Measurements from ENCODE around the gene HSD17B14. TPM values are rescaled to one million over a fixed set of nuclear protein-coding genes. Genes with fewer than 3 reads are reported as not detected.

Gene HSD17B14
- total and polyA plus RNA-seq, 2 of the 13 experiments (the other 11 are each of a cell fraction or from before 2014, with no cell fraction given) = 0.58 to 1.2 TPM

GRCh38 chr19:48806818-48807589 lies 29.3 kb downstream of the HSD17B14 start (continued):
- TF ChIP-seq MLX (CRISPR knock-in tag; IDR thresholded peaks at IDR 0.05) (peak; percentile 24; the same call in 1 of the 2 replicates), TEF (CRISPR knock-in tag; IDR thresholded peaks at IDR 0.05) (no peak), ZFP36 (IDR thresholded peaks at IDR 0.05; ENCODE audit: borderline replicate concordance, low read depth, low read length, partially characterized antibody) (peak; percentile 69), MTA1 (CRISPR knock-in tag; IDR thresholded peaks at IDR 0.05; ENCODE audit: borderline replicate concordance) (no peak), ZNF10 (CRISPR knock-in tag; IDR thresholded peaks at IDR 0.05; ENCODE audit: borderline replicate concordance, low read depth) (no peak), DBP (CRISPR knock-in tag; IDR thresholded peaks at IDR 0.05; ENCODE audit: not compliant biosample characterization) (no peak), TRIM22 (IDR thresholded peaks at IDR 0.05) (no peak), FUBP1 (CRISPR knock-in tag; IDR thresholded peaks at IDR 0.05; ENCODE audit: borderline replicate concordance) (no peak), TFDP1 (CRISPR knock-in tag; IDR thresholded peaks at IDR 0.05; ENCODE audit: borderline replicate concordance) (0 out of 2 replicates have a peak, but pooled peaks have one; percentile 30), ZSCAN5A (CRISPR knock-in tag; IDR thresholded peaks at IDR 0.05; ENCODE audit: borderline replicate concordance) (no peak), ISL2 (CRISPR knock-in tag; IDR thresholded peaks at IDR 0.05) (0 out of 2 replicates have a peak, but pooled peaks have one; percentile 22), HNRNPL (IDR thresholded peaks at IDR 0.05; ENCODE audit: low read depth, low read length) (peak; percentile 73; the same call in 1 of the 2 replicates)

All from HepG2 (cell line).